Measurements from ENCODE around the gene TADA3.

The TADA3 gene

GRCh38 chr3:9792405-9793160 is at the start of gene TADA3, which contains the start of gene ARPC4:
TADA3 (minus strand) TSS chr3:9792473; CDS start chr3:9791466, 1,007 bp downstream.
ARPC4 (plus strand) TSS chr3:9793082; CDS start chr3:9793122, 40 bp downstream.
- peak; percentile 93 for DNase-seq

GRCh38 chr3:9841015-9841414 is 48.7 kb upstream of the TADA3 start:
- ATAC-seq: no peak

More at GRCh38 chr3:9792405-9793160, at the start of gene TADA3, which contains the start of gene ARPC4:
- peak; percentile 87 for ATAC-seq

GRCh38 chr3:9838856-9839255 is 46.6 kb upstream of the TADA3 start:
- ATAC-seq: no peak
- no peak for DNase-seq

More at GRCh38 chr3:9841015-9841414, 48.7 kb upstream of the TADA3 start:
- DNase-seq: no peak

- DNase-seq (no peak), ATAC-seq (no peak)
These were observed 45.7 kb upstream of the TADA3 start for GRCh38 chr3:9837701-9838582.

- DNase-seq: no peak
These were observed 42.5 kb upstream of the TADA3 start for GRCh38 chr3:9834520-9835380.

GRCh38 chr3:9833078-9833477 is 40.8 kb upstream of the TADA3 start:
- DNase-seq (no peak), ATAC-seq (no peak)

More at GRCh38 chr3:9834520-9835380, 42.5 kb upstream of the TADA3 start:
- ATAC-seq: no peak

- ATAC-seq (no peak), DNase-seq (no peak)
These were observed 39.0 kb upstream of the TADA3 start for GRCh38 chr3:9831253-9831652.

GRCh38 chr3:9828801-9829755 is 36.8 kb upstream of the TADA3 start:
- DNase-seq (no peak), ATAC-seq (no peak)

GRCh38 chr3:9826815-9827573 is 34.7 kb upstream of the TADA3 start:
- peak; percentile 44 for ATAC-seq
- DNase-seq: no peak

GRCh38 chr3:9825451-9826040 is 33.3 kb upstream of the TADA3 start:
- DNase-seq: no peak
- no peak for ATAC-seq

- no peak for DNase-seq
- no peak for ATAC-seq
These were observed 28.7 kb upstream of the TADA3 start for GRCh38 chr3:9820946-9821345.

GRCh38 chr3:9820543-9820942 is 28.3 kb upstream of the TADA3 start:
- ATAC-seq: no peak
- no peak for DNase-seq

- ATAC-seq (no peak), DNase-seq (no peak)
These were observed 26.5 kb upstream of the TADA3 start for GRCh38 chr3:9818666-9819335.

- ATAC-seq (no peak), DNase-seq (no peak)
These were observed 25.2 kb upstream of the TADA3 start for GRCh38 chr3:9817436-9817835.

GRCh38 chr3:9815986-9816385 is 23.7 kb upstream of the TADA3 start:
- DNase-seq (no peak), ATAC-seq (no peak)

GRCh38 chr3:9812870-9813483 is 20.7 kb upstream of the TADA3 start:
- DNase-seq (no peak), ATAC-seq (no peak)

GRCh38 chr3:9810846-9811245 is 18.6 kb upstream of the TADA3 start:
- no peak for ATAC-seq
- no peak for DNase-seq

- DNase-seq (no peak), ATAC-seq (no peak)
These were observed 18.1 kb upstream of the TADA3 start for GRCh38 chr3:9810433-9810770.

Measured in stimulated activated naive CD8-positive, alpha-beta T cell treated with anti-CD3 and anti-CD28 coated beads, Interleukin-15, Interleukin-2, amounts not matched to agents 100 U/mL and 50 U/mL, for 24 hours (primary cell).